Measurements from ENCODE around the gene ARMC2.

GRCh38 chr6:109010705-109011102, 162.5 kb downstream of the ARMC2 start:
- TF ChIP-seq POLR2AphosphoS5 (IDR thresholded peaks at IDR 0.05; ENCODE audit: insufficient read depth in 1 of 2, low read depth in 1 of 2) (no peak), CTCF (IDR thresholded peaks at IDR 0.05) (no peak), POLR2A (IDR thresholded peaks at IDR 0.05) (no peak)
